ENCODE measurements around the gene SPECC1L.

DNA sequence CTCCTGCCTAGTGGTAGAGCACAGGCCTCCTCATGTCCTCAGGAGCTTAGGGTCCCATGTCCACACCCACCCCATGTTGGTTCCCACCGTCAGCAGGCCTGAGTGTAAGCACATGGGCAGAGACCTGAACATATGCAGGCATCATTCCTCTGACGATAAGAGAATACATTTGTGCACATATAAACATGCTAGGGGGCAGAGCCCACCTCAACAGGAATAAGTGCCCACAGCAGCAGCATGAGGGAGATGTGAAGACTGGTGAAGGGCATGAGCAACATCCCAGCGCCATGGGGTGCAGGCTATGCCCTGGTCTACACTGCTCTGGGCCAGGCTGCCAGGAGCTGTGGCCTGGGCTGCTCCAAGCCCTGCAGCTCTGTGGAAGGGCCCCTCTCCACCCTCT lies 173.6 kb downstream of the SPECC1L start:
- TF ChIP-seq POLR2AphosphoS5 (IDR thresholded peaks at IDR 0.05; ENCODE audit: low read depth) (no peak), SPI1 (IDR thresholded peaks at IDR 0.05; ENCODE audit: borderline replicate concordance, low read depth) (no peak), GABPA (IDR thresholded peaks at IDR 0.05; ENCODE audit: low read depth) (no peak)
- TF ChIP-seq, protein P1, sequence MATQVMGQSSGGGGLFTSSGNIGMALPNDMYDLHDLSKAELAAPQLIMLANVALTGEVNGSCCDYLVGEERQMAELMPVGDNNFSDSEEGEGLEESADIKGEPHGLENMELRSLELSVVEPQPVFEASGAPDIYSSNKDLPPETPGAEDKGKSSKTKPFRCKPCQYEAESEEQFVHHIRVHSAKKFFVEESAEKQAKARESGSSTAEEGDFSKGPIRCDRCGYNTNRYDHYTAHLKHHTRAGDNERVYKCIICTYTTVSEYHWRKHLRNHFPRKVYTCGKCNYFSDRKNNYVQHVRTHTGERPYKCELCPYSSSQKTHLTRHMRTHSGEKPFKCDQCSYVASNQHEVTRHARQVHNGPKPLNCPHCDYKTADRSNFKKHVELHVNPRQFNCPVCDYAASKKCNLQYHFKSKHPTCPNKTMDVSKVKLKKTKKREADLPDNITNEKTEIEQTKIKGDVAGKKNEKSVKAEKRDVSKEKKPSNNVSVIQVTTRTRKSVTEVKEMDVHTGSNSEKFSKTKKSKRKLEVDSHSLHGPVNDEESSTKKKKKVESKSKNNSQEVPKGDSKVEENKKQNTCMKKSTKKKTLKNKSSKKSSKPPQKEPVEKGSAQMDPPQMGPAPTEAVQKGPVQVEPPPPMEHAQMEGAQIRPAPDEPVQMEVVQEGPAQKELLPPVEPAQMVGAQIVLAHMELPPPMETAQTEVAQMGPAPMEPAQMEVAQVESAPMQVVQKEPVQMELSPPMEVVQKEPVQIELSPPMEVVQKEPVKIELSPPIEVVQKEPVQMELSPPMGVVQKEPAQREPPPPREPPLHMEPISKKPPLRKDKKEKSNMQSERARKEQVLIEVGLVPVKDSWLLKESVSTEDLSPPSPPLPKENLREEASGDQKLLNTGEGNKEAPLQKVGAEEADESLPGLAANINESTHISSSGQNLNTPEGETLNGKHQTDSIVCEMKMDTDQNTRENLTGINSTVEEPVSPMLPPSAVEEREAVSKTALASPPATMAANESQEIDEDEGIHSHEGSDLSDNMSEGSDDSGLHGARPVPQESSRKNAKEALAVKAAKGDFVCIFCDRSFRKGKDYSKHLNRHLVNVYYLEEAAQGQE (IDR thresholded peaks at IDR 0.05; ENCODE audit: insufficient replicate concordance, low read depth), result no peak
- TF ChIP-seq, protein P2, sequence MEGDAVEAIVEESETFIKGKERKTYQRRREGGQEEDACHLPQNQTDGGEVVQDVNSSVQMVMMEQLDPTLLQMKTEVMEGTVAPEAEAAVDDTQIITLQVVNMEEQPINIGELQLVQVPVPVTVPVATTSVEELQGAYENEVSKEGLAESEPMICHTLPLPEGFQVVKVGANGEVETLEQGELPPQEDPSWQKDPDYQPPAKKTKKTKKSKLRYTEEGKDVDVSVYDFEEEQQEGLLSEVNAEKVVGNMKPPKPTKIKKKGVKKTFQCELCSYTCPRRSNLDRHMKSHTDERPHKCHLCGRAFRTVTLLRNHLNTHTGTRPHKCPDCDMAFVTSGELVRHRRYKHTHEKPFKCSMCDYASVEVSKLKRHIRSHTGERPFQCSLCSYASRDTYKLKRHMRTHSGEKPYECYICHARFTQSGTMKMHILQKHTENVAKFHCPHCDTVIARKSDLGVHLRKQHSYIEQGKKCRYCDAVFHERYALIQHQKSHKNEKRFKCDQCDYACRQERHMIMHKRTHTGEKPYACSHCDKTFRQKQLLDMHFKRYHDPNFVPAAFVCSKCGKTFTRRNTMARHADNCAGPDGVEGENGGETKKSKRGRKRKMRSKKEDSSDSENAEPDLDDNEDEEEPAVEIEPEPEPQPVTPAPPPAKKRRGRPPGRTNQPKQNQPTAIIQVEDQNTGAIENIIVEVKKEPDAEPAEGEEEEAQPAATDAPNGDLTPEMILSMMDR (IDR thresholded peaks at IDR 0.05; ENCODE audit: insufficient read depth, low read length), result no peak
